PC-9 (cell line): ENCODE results near the gene ZFX. TPM values are rescaled to one million over a fixed set of nuclear protein-coding genes. Genes with fewer than 3 reads are reported as not detected.

Source experiments
- BruUV-seq: library from RNA; stranded (reverse); fragments of 400-500 nt; replicated peaks from 2 replicates; lab custom pipeline; 2021; lab: Mats Ljungman, UMichigan
- CTCF ChIA-PET: fragments of 300-600 bp; sonication (Branson Sonifier 250); formaldehyde crosslinking; loops from one replicate; lab custom pipeline; 2022; ENCODE audit warnings: antibody characterized with exemption; lab: Charles Lee
- POLR2A ChIA-PET: fragments of 300-600 bp; sonication (Branson Sonifier 250); formaldehyde crosslinking; loops from one replicate; lab custom pipeline; 2022; ENCODE audit warnings: antibody characterized with exemption; ENCODE audit not compliant: unreplicated experiment; lab: Charles Lee
- DNase-seq, 2 experiments: peaks; one replicate each; pipeline versions ENCODE4 v3.0.0 to v3.0.0-alpha.2; 2015 to 2022; ENCODE audit warnings: mixed read lengths in 1 of 2
- H2AFZ ChIP-seq: fragments of 200-600 bp; sonication (generic); 2 replicates; pipeline ENCODE4 v1.8.1; 2017; ENCODE audit warnings: antibody characterized with exemption
- H3F3A ChIP-seq: fragments of 200-600 bp; sonication (generic); 2 replicates; pipeline ENCODE4 v1.8.1; 2017; ENCODE audit warnings: antibody characterized with exemption, mild to moderate bottlenecking, low read depth; ENCODE audit not compliant: insufficient read depth
- H3K27ac ChIP-seq: fragments of 200-600 bp; sonication (generic); 2 replicates; pipeline ENCODE4 v1.6.1; 2016; ENCODE audit warnings: mixed run types
- H3K27me3 ChIP-seq: fragments of 200-600 bp; sonication (generic); 2 replicates; pipeline ENCODE4 v1.6.1; 2016; ENCODE audit warnings: low read depth, mixed run types; ENCODE audit not compliant: insufficient read depth
- H3K36me3 ChIP-seq: fragments of 200-600 bp; sonication (generic); 2 replicates; pipeline ENCODE4 v1.6.1; 2016; ENCODE audit warnings: low read depth, mixed run types
- H3K4me1 ChIP-seq: fragments of 200-600 bp; sonication (generic); replicated peaks from 2 replicates; pipeline ENCODE4 v1.6.1; 2016; ENCODE audit warnings: mixed run types; ENCODE audit not compliant: insufficient read depth
- H3K4me2 ChIP-seq: fragments of 200-600 bp; sonication (generic); 2 replicates; pipeline ENCODE4 v1.6.1; 2017; ENCODE audit warnings: mixed run types
- H3K4me3 ChIP-seq: fragments of 200-600 bp; sonication (generic); 2 replicates; pipeline ENCODE4 v1.6.1; 2016; ENCODE audit warnings: mixed run types
- H3K79me2 ChIP-seq: fragments of 200-600 bp; sonication (generic); 2 replicates; pipeline ENCODE4 v1.6.1; 2017; ENCODE audit warnings: low read depth, mixed run types
- H3K9me2 ChIP-seq: fragments of 200-600 bp; sonication (generic); 2 replicates; pipeline ENCODE4 v1.8.1; 2017; ENCODE audit warnings: mild to moderate bottlenecking; ENCODE audit not compliant: insufficient read depth
- H3K9me3 ChIP-seq: fragments of 200-600 bp; sonication (generic); 2 replicates; pipeline ENCODE4 v1.8.1; 2016; ENCODE audit warnings: low read depth; ENCODE audit not compliant: insufficient read depth
- H4K20me1 ChIP-seq: fragments of 200-600 bp; sonication (generic); 2 replicates; pipeline ENCODE4 v1.8.1; 2017; ENCODE audit not compliant: insufficient read depth
- EZH2 ChIP-seq: fragments of 200-600 bp; sonication (generic); IDR thresholded peaks from 2 replicates; pipeline ENCODE4 v1.8.0; 2017; ENCODE audit warnings: antibody characterized with exemption, low read depth
- intact Hi-C: fragments of 100-400 bp; cut with micrococcal nuclease; formaldehyde crosslinking; loops from one replicate; pipeline ENCODE4 v1.10.0; 2022; ENCODE audit not compliant: unreplicated experiment
- total RNA-seq: library from RNA; stranded (reverse); gene quantifications from 2 replicates; pipeline ENCODE4 v1.2.3, GENCODE V29; 2021
- TF ChIP-seq, protein P1 (sequence below): fragments of 200-600 bp; sonication (generic); conservative IDR thresholded peaks from 2 replicates; pipeline ENCODE4 v1.6.1; 2017; ENCODE audit warnings: mixed run types, antibody characterized with exemption, mild to moderate bottlenecking, moderate library complexity

ZFX gene
- total RNA-seq, 1 experiment from 2014 or later: 39.6 TPM

DNA sequence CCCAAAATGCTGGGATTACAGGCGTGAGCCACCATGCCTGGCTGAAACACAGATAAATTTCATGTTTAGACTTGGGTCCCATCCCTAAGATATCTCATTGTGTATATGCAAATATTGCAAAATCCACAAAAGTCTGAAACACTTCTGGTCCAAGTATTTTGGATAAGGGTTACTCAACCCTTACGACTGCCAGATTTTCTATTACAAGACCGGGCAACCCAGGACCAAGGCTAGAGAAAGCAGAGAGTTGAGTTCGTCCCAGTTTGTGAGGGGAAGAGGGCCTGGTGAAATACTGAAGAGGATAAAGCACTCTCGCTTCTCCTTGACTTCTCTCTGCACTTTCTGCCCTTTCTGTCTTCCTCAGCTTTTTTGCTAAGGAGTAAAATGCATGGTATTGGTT, 34.5 kb downstream of the ZFX start:
- Histone ChIP-seq H3F3A (no peaks in the 10 kb centered on the region), H3K79me2 (peaks cover 81% of the 10 kb centered on the region), H3K27me3 (no peaks in the 10 kb centered on the region), H3K4me1 (no peaks in the 10 kb centered on the region), H3K9me3 (no peaks in the 10 kb centered on the region), H3K4me2 (no peak overlapping the region), H3K36me3 (peaks cover 7% of the 10 kb centered on the region; the same call in 1 of the 2 replicates), H3K4me3 (no peak overlapping the region), H3K9me2 (no peaks in the 10 kb centered on the region), H4K20me1 (peaks cover 57% of the 10 kb centered on the region), H2AFZ (no peak overlapping the region), H3K27ac (no peak overlapping the region)
- BruUV-seq: no TSS peak
- POLR2A ChIA-PET: no interaction called here
- DNase-seq: no peak
- no peak for TF ChIP-seq EZH2
- TF ChIP-seq, protein P1, sequence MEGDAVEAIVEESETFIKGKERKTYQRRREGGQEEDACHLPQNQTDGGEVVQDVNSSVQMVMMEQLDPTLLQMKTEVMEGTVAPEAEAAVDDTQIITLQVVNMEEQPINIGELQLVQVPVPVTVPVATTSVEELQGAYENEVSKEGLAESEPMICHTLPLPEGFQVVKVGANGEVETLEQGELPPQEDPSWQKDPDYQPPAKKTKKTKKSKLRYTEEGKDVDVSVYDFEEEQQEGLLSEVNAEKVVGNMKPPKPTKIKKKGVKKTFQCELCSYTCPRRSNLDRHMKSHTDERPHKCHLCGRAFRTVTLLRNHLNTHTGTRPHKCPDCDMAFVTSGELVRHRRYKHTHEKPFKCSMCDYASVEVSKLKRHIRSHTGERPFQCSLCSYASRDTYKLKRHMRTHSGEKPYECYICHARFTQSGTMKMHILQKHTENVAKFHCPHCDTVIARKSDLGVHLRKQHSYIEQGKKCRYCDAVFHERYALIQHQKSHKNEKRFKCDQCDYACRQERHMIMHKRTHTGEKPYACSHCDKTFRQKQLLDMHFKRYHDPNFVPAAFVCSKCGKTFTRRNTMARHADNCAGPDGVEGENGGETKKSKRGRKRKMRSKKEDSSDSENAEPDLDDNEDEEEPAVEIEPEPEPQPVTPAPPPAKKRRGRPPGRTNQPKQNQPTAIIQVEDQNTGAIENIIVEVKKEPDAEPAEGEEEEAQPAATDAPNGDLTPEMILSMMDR: no peak
- CTCF ChIA-PET: no interaction called here
- intact Hi-C loops: no loop called here

GRCh38 chrX:24186483-24186882, 37.0 kb downstream of the ZFX start:
- BruUV-seq: no TSS peak
- DNase-seq: no peak
- POLR2A ChIA-PET: no interaction called here
- H3K79me2 ChIP-seq: peaks cover 78% of the 10 kb centered on the region
- intact Hi-C loops: no loop called here
- no peaks in the 10 kb centered on the region for H3K4me1 ChIP-seq
- no peak overlapping the region for H3K4me2 ChIP-seq
- CTCF ChIA-PET: no interaction called here
- no peaks in the 10 kb centered on the region for H3K36me3 ChIP-seq
- no peak overlapping the region for H2AFZ ChIP-seq
- no peaks in the 10 kb centered on the region for H3K27me3 ChIP-seq
- no peak for TF ChIP-seq EZH2
- TF ChIP-seq, protein P1: no peak
- H3K9me2 ChIP-seq: no peaks in the 10 kb centered on the region
- H4K20me1 ChIP-seq: peaks cover 59% of the 10 kb centered on the region
- no peak overlapping the region for H3K27ac ChIP-seq
- H3F3A ChIP-seq: no peaks in the 10 kb centered on the region; the same call in 1 of the 2 replicates
- H3K4me3 ChIP-seq: no peak overlapping the region
- no peaks in the 10 kb centered on the region for H3K9me3 ChIP-seq

DNA sequence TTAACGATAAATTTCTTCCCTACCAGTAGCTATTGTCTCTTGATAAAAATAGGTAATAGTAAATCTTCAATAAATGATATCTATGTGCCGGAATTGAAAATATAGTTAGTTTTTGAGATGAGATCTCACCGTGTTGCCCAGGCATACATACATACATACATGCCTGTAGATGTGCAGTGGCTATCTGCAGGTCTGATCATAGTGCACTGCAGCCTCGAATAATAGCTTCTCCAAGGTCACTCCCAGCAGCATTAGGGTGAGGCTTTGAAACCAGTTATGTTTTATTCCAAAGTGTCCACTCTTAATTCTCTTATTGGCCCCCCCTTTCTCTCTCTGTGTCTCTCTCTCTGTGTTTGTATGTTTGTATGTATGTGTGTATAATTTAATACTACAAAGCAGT, 37.5 kb downstream of the ZFX start:
- TF ChIP-seq, protein P1: no peak
- no peak for TF ChIP-seq EZH2
- no peak overlapping the region for H3K27ac ChIP-seq
- no TSS peak for BruUV-seq
- no peaks in the 10 kb centered on the region for H3K4me1 ChIP-seq
- CTCF ChIA-PET: no interaction called here
- no peak for DNase-seq
- no peak overlapping the region for H3K4me2 ChIP-seq
- peaks cover 55% of the 10 kb centered on the region for H4K20me1 ChIP-seq
- no peak overlapping the region for H3K4me3 ChIP-seq
- peaks cover 78% of the 10 kb centered on the region for H3K79me2 ChIP-seq
- no peaks in the 10 kb centered on the region for H3K36me3 ChIP-seq
- H3K27me3 ChIP-seq: no peaks in the 10 kb centered on the region
- H3F3A ChIP-seq: no peaks in the 10 kb centered on the region; the same call in 1 of the 2 replicates
- H3K9me2 ChIP-seq: no peaks in the 10 kb centered on the region
- no peak overlapping the region for H2AFZ ChIP-seq
- POLR2A ChIA-PET: no interaction called here
- H3K9me3 ChIP-seq: no peaks in the 10 kb centered on the region
- intact Hi-C loops: no loop called here
